Measurements from ENCODE around the gene ABCC1.
"Not testable (repeated sequence)": the region's sequence is repeated elsewhere in the genome, so short reads cannot be mapped to it uniquely, and the experiment has no call there.

The ABCC1 gene

GRCh38 chr16:16176328-16176727 lies 226.9 kb downstream of the ABCC1 start:
- H3F3A ChIP-seq (ENCODE audit: control insufficient read depth, insufficient read depth) = no peaks in the 10 kb centered on the region
- H3K27ac ChIP-seq (ENCODE audit: low read depth, low read length) = no peak overlapping the region
- no peaks in the 10 kb centered on the region for H3K36me3 ChIP-seq (ENCODE audit: control insufficient read depth, low read length)
- no peak overlapping the region for H3K4me3 ChIP-seq (ENCODE audit: low read length)
- H3K4me1 ChIP-seq (ENCODE audit: control insufficient read depth, low read length) = no peaks in the 10 kb centered on the region
- peaks cover 8% of the 10 kb centered on the region for H3K9me3 ChIP-seq (ENCODE audit: control insufficient read depth, insufficient read depth, low read length)
- no peak overlapping the region for H3K4me2 ChIP-seq (ENCODE audit: low read length)
- no peaks in the 10 kb centered on the region for H3K27me3 ChIP-seq (ENCODE audit: control insufficient read depth, low read length)
- H3K79me2 ChIP-seq (ENCODE audit: control insufficient read depth, low read length) = no peaks in the 10 kb centered on the region
- H3K9me2 ChIP-seq (replicated peaks; ENCODE audit: control insufficient read depth, low read length) = no peaks in the 10 kb centered on the region
- H4K20me1 ChIP-seq (ENCODE audit: control insufficient read depth, insufficient read depth, low read depth, low read length) = no peaks in the 10 kb centered on the region
- TF ChIP-seq, protein P1, sequence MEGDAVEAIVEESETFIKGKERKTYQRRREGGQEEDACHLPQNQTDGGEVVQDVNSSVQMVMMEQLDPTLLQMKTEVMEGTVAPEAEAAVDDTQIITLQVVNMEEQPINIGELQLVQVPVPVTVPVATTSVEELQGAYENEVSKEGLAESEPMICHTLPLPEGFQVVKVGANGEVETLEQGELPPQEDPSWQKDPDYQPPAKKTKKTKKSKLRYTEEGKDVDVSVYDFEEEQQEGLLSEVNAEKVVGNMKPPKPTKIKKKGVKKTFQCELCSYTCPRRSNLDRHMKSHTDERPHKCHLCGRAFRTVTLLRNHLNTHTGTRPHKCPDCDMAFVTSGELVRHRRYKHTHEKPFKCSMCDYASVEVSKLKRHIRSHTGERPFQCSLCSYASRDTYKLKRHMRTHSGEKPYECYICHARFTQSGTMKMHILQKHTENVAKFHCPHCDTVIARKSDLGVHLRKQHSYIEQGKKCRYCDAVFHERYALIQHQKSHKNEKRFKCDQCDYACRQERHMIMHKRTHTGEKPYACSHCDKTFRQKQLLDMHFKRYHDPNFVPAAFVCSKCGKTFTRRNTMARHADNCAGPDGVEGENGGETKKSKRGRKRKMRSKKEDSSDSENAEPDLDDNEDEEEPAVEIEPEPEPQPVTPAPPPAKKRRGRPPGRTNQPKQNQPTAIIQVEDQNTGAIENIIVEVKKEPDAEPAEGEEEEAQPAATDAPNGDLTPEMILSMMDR (IDR thresholded peaks at IDR 0.05; ENCODE audit: low read depth, low read length, poor library complexity, severe bottlenecking) = no peak
- TF ChIP-seq EZH2phosphoT487 (IDR thresholded peaks at IDR 0.05; ENCODE audit: borderline replicate concordance, low read length) = no peak

GRCh38 chr16:16178455-16179162 lies 229.2 kb downstream of the ABCC1 start:
- H3K27ac ChIP-seq (ENCODE audit: low read depth, low read length) = no peak overlapping the region
- no peaks in the 10 kb centered on the region for H3F3A ChIP-seq (ENCODE audit: control insufficient read depth, insufficient read depth)
- no peaks in the 10 kb centered on the region for H4K20me1 ChIP-seq (ENCODE audit: control insufficient read depth, insufficient read depth, low read depth, low read length)
- H3K9me3 ChIP-seq (ENCODE audit: control insufficient read depth, insufficient read depth, low read length) = peaks cover 8% of the 10 kb centered on the region
- H3K79me2 ChIP-seq (ENCODE audit: control insufficient read depth, low read length) = no peaks in the 10 kb centered on the region
- no peaks in the 10 kb centered on the region for H3K9me2 ChIP-seq (replicated peaks; ENCODE audit: control insufficient read depth, low read length)
- no peaks in the 10 kb centered on the region for H3K27me3 ChIP-seq (ENCODE audit: control insufficient read depth, low read length)
- TF ChIP-seq, protein P1 (IDR thresholded peaks at IDR 0.05; ENCODE audit: low read depth, low read length, poor library complexity, severe bottlenecking) = no peak
- TF ChIP-seq EZH2phosphoT487 (IDR thresholded peaks at IDR 0.05; ENCODE audit: borderline replicate concordance, low read length) = no peak
- no peaks in the 10 kb centered on the region for H3K36me3 ChIP-seq (ENCODE audit: control insufficient read depth, low read length)
- no peak overlapping the region for H3K4me2 ChIP-seq (ENCODE audit: low read length)
- no peaks in the 10 kb centered on the region for H3K4me1 ChIP-seq (ENCODE audit: control insufficient read depth, low read length)
- no peak overlapping the region for H3K4me3 ChIP-seq (ENCODE audit: low read length)

GRCh38 chr16:16181748-16182147 lies 232.3 kb downstream of the ABCC1 start:
- not testable (repeated sequence) for H3K4me3 ChIP-seq (ENCODE audit: low read length); H3F3A ChIP-seq (ENCODE audit: control insufficient read depth, insufficient read depth); H3K9me3 ChIP-seq (ENCODE audit: control insufficient read depth, insufficient read depth, low read length); H3K9me2 ChIP-seq (replicated peaks; ENCODE audit: control insufficient read depth, low read length); H3K27me3 ChIP-seq (ENCODE audit: control insufficient read depth, low read length); H3K4me1 ChIP-seq (ENCODE audit: control insufficient read depth, low read length); H3K36me3 ChIP-seq (ENCODE audit: control insufficient read depth, low read length); H3K27ac ChIP-seq (ENCODE audit: low read depth, low read length); H3K4me2 ChIP-seq (ENCODE audit: low read length); H4K20me1 ChIP-seq (ENCODE audit: control insufficient read depth, insufficient read depth, low read depth, low read length); H3K79me2 ChIP-seq (ENCODE audit: control insufficient read depth, low read length)

DNA sequence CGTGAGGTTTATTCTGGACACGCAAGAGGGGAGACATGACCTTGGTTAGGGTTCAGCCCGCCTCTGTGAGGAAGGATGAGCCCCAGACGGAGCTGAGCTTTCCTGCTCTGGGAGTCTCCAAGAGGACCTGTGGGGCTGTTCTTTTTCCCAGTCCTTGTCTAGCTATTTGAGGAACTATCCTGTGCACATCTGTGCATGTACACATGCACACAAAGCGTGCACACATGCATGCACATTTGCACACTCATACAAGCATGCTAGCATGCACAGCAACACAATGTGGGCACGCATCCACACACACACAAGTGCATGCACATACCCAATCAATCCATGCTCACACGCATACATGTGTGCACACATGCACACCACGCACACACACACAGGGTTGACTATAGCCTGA lies 233.5 kb downstream of the ABCC1 start:
- Histone ChIP-seq H3K9me3 (ENCODE audit: control insufficient read depth, insufficient read depth, low read length) (no peaks in the 10 kb centered on the region), H3K9me2 (replicated peaks; ENCODE audit: control insufficient read depth, low read length) (no peaks in the 10 kb centered on the region), H3K4me1 (ENCODE audit: control insufficient read depth, low read length) (no peaks in the 10 kb centered on the region), H3K36me3 (ENCODE audit: control insufficient read depth, low read length) (no peaks in the 10 kb centered on the region), H3K27me3 (ENCODE audit: control insufficient read depth, low read length) (no peaks in the 10 kb centered on the region), H4K20me1 (ENCODE audit: control insufficient read depth, insufficient read depth, low read depth, low read length) (no peaks in the 10 kb centered on the region), H3K4me2 (ENCODE audit: low read length) (no peak overlapping the region), H3K79me2 (ENCODE audit: control insufficient read depth, low read length) (no peaks in the 10 kb centered on the region), H3K27ac (ENCODE audit: low read depth, low read length) (no peak overlapping the region), H3F3A (ENCODE audit: control insufficient read depth, insufficient read depth) (no peaks in the 10 kb centered on the region), H3K4me3 (ENCODE audit: low read length) (no peak overlapping the region)
- TF ChIP-seq, protein P1 (IDR thresholded peaks at IDR 0.05; ENCODE audit: low read depth, low read length, poor library complexity, severe bottlenecking) = no peak
- no peak for TF ChIP-seq EZH2phosphoT487 (IDR thresholded peaks at IDR 0.05; ENCODE audit: borderline replicate concordance, low read length)

Data from DOHH2 (cell line).